HCEC 1CT (cell line): ENCODE results near the gene PDGFA.

Experiments
- DNase-seq: peaks from one replicate; pipeline ENCODE4 v3.0.0-alpha.2; 2017

The PDGFA gene

DNA sequence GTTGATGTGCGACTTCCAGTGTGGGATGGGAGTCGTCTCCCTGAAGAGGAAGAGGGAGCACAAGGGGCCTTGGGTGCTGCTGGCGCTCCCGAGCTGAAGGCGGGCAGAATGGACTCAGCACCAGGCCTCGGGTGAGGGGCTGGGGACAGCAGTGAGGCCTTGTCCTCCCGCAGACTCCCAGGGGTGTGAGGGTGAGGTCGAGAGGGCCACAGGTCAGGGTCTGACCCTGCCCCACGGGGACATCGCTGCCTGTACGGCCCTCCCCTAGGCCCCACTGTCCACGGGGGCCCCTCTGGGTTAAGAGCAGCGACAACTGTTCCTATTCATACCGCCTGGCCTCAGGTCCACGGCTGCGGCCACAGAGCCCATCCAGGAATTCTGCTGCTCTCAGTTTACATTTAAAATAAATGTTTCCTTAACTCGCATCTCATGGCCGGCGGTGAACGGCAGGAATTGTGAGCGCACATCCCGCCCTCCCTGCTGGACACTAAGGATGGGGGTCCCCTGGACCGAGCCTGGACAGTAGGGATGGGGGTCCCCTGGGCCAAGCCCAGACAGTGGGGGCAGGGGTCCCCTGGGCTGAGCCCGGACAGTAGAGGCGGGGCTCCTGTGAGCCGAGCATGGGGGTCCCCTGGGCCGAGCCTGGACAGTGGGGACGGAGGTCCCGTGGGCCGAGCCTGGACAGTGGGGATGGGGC is 61.7 kb downstream of the PDGFA start:
- DNase-seq = no peak

DNA sequence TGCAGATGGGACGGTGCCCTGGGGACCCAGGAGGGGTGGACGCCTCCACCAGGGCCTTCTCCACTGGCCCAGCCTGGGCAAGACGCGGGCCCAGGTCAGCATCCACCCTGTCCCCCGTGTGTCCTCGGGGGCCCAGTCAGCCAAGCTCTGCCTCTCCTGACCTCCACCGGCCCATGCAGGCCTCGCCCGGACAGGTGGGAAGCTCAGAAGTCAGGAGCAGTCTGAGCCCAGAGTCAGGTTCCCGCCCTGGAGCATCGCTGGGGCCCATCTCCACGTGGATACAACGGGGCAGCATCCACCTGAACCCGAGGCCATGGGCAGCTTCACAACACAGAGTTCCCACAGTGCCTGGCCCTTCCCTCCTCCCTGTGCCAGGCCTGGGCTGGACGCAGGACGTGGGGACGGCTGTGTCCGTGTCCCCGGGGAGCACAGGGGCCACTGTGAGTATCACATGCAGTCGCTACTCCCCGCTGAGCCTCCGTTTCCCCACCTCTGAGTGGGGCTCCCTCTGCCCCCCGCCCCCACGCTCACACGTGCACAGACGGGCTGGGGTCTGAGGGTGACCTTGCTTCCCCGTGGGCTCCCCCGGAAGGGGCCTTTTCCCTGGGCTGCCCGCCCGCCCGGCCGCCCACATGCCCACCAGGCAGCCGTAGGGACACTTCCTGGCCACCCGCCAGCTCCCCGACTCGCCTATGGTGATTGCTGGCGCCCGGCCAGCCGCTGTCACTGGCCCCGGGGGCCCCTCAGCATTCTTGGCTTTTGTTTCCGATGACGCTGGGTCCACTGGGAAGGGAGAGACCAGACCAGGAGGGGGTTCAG is 64.3 kb downstream of the PDGFA start:
- no peak for DNase-seq

DNA sequence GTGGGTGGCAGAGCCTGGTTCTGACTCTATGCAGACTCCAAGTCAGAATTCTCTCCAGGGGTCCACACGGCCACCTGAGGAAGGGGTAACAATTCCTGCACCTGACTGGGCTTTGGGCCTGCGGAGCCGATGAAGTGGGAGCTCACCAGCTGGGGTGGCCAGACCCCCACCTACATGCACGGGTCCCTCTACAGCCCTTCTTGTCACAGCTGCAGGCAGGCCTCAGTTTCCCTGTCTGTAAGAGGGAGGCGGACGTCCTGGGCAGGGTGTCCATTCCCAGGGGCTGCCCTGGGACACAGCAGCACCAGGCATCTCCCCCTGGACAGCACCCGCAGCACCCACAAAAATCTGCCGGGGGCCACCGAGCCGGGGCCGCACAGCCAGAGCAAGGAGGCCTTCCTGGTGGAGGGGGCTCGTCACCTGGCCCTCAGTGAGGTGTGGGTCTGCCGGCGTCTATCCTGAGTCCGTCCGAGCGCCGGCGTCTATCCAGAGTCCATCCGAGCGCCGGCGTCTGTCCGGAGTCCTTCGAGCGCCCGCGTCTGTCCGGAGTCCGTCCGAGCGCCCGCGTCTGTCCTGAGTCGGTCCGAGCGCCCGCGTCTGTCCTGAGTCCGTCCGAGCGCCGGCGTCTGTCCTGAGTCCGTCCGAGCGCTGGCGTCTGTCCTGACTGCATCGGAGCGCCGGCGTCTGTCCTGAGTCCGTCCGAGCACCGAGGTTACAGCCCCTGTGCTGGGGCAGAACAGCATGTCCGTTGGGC is 65.1 kb downstream of the PDGFA start:
- no peak for DNase-seq

DNA sequence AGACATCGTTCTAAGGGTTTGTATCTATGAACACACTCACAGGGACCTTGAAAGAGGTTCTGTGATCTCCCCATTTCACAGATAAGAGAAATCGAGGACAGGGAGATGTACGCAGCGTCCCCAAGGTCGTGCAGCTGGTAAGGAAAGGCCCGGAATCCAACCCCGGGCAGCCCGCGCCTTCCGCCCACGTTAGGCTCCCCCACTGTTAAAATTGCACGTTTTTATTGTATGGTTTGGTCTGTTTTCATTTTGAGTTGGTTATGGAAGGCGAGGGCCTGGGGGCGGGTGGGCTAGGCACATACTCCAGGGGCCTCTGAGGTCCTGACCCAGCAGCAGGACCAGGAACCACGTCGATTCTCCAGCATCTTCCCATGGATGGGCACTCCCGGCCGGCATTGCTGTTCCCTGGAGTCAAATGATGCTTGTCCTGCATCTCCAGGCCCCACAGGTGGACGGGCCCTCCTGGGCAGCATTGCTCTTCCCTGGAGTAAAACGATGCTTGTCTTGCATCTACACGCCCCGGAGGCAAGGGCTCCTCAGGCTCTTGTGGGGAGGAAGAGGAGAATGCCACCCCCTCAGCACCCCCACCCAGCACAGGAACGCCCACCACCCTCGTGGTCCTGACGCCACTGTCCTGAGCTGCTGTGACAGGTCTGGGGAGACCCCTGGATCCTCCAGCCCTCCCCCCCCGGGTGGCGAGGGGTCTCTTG is 65.9 kb downstream of the PDGFA start:
- no peak for DNase-seq

DNA sequence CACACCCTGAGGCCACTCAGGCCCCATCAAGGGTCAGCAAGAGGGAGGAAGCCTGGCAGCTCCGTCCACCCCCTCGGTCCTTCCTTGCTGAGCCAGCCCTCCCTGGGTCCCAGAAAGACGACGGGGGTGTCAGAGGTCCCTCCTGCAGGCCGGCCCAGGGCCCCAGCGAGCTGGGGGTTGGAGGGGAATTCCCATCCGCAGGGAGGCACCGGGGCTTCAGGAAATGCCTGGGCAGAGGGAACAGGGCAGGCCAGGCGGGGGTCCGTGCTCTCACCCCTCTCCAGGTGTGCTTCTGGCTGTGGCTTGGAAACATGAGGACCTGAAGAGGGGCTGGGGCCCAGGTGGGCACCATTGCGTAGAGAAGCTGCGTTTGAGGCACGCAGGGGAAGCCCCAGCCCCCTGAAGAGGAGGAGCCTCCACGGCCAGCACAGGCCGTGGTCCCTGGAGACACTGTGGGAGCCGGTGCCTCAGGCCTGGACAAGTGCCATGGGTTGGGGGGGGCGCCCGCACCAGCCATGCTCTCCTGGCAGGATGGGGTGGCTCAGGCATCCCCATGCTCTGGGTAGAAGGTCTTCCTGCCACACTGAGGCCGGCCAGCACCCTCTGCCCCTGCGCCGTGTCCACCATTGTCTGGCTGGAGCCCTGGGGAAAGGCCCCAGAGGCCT is 66.7 kb downstream of the PDGFA start:
- DNase-seq = no peak

DNA sequence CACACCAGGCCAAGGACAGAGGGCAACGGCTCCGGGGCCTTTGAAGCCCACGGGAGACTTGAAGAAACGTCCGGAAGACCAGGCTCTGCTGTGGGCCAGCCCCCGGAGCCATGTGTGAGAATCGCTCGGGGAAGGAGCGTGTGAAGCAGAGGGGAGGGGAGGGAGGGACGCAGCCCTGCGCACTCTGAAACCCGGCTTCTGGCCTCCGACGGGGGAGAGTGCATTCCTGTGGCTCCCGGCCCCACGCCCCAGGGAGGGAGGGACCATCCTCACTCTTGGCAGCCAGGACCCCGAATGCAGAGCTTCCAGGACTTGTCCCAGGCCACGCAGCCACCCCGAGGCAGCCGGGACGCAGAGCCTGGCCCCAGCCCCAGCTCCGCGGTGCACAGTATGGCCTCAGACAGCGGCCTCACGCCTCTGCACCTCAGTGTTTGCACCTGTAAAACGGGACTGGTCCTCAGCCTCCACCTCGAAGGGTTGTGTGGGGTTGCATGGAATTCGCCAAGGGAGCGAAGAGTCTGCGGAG is 67.4 kb downstream of the PDGFA start:
- DNase-seq = no peak

GRCh38 chr7:451255-452225 is 68.1 kb downstream of the PDGFA start:
- no peak for DNase-seq

GRCh38 chr7:450741-451140 is 68.9 kb downstream of the PDGFA start:
- DNase-seq = no peak

DNA sequence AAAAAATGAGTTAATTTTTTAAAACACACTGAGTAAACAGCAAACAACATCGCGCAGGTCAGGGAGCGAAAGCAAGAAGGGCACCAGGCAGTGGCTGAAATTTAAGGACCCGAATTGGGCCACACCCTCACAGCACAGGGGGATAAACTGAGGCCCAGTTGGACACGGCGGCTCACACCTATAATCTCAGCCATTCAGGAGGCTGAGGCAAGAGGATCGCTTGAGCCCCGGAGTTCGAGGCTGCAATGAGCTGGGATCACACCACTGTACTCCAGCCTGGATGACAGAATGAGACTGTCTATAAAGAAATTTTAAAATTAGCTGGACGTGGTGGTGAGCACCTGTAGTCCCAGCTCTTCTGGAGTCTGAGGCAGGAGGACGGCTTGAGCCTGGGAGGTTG is 69.6 kb downstream of the PDGFA start:
- no peak for DNase-seq

DNA sequence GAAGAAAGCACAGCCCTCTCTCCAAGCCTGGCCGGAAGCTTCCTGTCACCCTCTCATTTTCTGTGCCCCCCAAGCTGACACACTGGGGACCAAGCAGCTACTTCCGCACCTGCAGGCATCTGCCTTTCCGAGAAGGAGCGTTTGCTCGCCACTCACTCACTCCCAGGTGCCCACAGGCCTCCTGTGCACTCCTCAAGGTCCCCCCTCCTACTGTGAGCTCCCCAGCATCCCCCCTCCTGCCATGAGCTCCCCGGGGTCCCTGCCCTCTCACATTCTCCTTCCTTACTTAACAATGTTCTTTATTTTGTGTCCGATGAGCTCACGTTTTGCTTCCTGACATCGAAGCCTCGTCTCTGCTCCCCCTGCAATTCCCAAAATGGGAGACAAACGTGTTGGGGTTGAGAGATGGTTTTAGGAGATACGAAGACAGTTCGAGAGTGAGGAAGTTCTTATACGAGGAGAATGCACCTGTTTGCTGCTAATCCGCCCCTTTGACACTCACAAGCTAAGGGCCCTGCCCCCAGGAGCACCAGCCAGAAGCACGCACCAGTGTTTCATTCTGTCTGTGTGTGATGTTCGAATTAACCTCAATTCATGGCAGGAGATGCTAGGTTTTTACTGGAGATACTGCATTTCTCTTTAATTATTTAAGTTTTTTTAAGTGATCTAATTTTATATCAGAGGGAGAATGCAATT is 70.2 kb downstream of the PDGFA start:
- no peak for DNase-seq

DNA sequence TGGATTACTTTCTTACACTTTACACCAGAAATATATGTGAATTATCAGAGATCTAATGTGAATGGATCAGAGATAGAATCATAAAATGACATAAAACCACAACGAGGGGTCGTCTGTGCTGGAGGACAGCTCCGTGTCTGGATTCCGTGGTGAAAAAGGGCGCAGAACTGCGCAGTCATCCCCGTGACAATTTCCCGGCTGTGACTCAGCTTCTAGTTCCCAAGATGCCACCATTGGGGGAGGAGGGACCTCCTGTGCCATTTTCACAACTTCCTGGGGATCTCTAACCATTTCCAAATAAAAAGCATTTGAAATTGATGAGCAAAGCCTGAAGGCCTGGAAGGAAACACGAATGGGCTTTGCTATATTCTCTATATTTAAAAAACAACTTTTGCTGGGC is 72.1 kb downstream of the PDGFA start:
- DNase-seq = no peak
